Activated T-helper 1 cell treated with Interleukin-2 at 50 U/mL for 16 hours (primary cell): Measurements from ENCODE around the gene PTPN1.
"Not testable (repeated sequence)": the region's sequence is repeated elsewhere in the genome, so short reads cannot be mapped to it uniquely, and the experiment has no call there.

ENCODE experiments used
- DNase-seq: peaks from one replicate; pipeline ENCODE4 v3.0.0-alpha.2; 2020; ENCODE audit warnings: low read depth

Gene PTPN1

DNA sequence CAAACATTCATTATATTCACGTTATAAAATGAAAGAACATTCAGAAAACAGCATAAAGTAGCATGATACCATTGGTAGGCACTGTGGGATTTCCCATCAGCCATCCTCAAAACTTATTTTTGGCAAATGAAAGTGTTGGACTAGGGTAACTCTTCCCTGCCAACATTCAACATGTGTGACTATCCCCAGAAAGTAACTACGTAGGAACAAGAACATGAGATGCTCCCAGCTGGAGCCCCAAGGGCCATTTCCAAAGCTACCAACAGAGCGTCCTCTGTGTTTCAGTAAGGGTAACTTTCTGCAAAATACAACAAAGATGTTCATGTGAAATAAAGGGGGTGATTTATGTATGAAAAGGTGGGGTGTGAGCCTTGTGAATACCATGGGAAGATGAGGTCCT is 28.4 kb upstream of the PTPN1 start:
- DNase-seq: no peak

DNA sequence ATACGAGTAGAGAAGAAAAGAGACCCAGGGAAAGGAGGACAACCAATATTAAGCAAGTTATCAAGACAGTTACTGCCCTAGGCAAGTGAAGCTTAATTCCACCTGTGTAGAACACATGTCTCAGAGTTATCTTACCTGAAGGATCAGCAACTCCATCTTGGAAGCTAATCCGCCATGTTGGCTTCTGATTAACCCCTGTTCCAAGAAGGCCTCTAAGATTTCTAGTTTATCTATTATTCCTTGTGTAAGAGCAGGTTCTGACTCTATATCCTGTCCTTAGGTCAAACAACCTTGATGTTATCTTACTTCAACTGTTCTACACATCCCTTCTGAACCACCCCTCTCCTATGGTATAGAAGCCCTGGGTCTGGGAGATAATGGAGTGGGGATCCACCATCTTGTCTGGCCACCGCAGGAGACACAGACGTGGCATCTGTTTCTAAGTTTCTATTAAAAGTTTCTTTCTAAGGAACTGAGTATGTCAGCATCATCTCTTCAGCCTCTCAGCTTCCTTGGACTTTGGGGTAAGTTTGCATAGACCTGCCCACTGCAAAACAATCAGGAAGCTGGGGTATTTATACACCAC is 27.7 kb upstream of the PTPN1 start:
- DNase-seq: no peak

DNA sequence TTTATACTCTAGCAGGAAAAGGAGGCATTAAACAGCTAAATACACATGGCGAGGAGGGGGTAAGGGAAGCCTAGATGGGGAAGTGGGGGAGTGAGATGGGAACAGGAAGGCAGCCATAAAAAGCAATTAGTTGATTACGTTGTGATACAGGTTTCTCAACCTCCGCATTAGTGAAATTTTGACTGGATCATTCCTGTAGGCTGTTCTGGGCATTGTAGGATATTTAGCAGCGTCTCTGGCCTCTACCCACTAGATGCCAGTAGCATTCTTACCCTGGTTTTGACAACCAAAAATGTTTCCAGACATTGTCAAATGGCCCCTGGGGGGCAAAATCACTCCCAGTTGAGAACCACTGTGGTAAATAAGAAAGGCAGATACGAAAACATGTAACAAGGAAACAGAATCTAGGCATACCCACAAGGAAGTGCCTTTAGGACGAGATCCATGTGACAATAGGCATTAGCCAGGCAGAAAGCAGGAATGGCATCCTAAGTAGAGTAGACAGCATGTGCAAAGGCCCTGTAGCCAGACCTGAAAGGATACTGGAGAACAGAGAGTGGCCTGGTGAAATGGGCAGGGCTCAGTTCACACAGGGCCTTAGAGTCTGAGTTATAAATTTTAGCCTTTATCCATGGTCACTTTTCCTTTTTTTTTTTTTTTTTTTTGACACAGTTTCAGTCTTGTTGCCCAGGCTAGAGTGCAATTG is 25.8 kb upstream of the PTPN1 start:
- DNase-seq: no peak

DNA sequence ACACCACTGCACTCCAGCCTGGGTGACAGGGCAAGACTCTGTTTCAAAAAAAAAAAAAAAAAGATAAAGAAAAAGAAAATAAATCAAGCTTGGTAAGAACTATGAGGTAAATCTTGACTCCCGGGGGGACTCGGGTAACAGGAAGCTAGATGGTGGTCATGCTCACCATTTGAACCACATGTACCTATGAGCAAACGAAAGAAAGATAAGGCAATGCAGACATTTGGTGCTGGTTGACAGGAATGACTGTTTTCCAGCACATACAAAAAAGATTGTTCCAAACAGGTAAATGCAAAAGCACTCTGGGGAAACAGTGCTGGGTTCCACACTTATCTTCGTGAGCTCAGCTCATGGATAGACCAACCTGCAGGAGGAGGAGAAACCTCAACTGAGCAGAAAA is 22.8 kb upstream of the PTPN1 start:
- no peak for DNase-seq

DNA sequence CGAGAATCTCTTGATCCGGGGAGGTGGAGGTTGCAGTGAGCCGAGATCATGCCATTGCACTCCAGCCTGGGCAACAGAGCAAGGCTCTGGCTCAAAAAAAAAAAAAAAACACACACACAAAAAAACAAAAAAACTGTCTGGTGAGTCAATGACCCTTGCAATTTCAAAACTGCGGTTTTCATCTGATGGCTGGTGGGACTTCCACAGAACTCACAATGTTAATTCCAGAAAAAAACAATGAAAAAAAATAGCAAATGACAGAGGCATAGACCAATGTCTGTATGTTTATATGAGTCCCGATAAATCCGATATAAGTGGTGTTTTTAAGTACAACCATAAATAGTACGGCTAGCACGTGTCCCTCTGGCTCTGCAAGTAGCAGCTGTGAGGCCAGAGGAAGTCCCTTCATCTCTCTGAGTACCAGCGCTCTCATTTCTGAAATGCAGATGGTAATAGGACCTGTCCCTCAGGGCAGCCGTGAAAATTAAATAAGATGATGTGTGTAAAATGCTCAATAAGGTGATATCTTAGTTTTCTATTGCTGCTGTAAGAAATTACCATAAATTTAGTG is 21.9 kb upstream of the PTPN1 start:
- DNase-seq: no peak

DNA sequence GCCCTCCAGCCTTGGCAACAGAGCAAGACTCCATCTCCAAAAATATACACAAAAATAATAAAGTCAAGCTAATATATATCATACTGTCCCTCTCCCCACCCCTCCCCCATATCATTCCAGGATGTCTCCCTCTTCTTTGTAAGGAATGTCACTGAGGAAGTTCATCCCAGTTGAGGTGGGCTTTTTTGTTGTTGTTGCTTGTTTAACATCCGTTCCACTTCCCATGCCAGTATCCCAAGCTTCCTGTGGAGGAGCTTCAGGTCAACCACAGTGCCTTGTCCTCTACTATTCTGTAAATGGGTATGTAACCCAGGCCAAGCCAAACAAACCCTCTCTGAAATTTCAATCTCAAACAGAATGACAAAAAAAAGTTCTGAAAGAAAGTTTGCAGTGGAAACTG is 19.0 kb upstream of the PTPN1 start:
- no peak for DNase-seq

DNA sequence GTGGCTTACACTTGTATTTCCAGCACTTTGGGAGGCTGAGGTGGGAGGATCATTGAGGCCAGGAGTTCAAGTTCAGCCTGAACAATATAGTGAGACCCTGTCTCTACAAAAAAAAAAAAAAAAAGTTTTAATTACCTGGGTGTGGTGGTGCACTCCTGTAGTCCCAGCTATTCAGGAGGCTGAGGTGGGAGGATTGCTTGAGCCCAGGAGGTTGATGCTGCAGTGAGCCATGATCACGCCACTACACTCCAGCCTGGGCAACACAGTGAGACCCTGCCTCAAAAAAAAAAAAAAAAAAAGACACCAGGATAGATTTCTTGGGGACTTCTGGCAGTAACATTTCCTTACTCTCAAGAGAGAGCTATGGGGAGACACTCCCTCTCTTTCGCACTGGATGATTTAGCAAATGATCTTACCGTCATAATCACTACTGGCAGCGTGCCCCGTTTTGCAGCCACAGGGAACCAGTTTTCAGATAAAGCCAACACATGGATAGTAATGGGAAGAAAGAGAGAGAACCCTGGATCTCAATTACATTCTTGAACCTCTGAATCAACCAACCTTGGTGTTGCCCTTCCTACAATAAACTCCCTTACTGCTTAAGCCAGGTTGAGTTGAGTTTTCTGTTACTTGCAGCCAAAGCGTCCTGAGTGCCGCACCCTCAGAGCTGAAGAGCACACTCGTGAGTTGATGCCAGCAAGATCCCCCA is 18.1 kb upstream of the PTPN1 start:
- no peak for DNase-seq

DNA sequence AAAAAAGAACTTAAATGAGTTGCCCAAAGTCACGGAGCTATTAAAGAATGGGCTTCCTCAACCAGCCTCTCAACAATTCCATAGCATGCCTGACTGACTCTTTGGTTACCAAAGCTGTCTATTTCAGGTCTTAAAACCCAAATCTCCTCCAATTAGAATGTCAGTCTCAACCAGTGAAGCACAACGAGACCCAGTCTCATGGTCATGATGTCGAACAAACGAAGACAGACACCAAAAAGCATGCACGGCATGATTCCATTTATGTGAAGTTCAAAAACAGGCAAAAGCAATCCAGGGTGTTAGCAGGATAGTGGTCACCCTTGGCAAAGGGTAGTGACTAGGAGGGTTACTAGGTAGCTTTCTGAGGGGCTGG is 16.3 kb upstream of the PTPN1 start:
- no peak for DNase-seq

DNA sequence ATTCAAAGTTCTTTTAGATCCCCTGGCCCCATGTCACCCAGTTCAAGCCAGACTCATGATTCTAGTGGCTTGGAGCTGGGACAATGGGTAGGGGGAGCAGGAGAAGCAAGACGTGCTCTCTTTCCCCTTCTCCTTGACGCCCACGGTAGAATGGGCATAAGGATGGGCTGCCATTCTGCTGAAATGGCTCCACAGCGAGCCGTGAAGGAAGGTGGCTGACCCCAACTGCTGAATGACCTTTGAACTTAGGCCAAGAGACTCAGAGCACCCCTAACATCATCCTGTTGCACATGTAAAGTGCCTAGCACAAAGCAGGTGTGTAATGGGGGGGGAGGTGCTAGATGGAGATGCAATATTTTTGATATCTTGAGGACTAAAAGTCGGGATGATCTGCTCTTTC is 15.8 kb upstream of the PTPN1 start:
- no peak for DNase-seq

DNA sequence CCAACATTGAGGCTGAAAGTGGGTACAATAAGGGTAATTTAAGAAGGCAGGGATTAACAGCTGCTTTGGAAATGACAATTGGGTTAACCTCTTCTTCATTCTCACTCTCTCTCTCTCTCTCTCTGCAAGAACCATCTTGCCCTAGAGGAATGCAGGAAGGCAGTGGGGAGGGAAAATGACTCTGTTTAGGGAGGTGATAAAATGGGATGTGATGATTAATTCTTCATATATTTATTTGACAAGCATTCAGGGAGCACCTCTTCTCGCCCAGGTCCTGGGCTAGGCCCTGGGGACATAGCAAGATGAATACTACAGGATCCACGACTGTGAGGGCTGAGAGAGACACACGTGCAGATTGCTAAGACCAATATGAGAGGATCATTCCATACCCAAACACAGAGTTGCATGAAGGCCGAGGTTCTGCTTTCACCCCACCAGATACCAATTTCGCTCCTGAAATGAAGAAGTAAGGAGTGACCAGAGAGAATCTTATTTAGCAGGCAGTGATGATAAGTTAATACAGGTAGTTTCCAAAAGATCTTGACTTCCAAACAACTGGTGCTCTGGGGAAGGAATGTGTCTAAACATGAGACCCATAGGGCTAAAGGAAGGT is 13.3 kb upstream of the PTPN1 start:
- no peak for DNase-seq

DNA sequence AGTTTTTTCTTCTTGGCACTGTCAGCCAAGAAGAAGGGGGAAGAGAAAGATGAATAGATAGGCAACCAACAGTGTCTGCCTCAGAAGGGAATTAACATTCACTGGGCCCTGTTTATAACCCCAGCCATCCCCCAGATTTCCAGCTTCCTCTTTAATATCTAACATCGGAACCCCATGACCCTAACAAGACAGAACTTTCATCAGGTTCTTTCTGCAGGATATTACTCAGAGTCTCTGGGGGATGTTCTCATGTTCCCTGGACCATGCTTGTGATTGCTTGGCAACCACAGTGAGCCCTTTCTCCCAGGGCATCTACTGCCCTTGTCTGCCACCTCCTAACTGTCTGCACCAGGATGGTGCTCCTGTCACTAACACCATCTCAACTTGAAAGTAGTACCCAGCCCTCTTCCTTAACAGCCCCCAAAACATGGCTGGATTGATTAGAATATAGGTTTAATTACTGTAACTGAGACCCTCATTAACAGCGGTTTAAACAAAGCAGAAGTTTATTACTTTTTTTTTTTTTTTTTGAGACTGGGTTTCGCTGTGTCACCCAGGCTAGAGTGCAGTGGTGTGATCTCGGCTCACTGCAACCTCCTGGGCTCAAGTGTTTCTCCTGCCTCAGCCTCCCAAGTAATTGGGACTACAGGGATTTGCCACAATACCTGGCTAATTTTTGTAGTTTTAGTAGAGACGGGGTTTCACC is 12.0 kb upstream of the PTPN1 start:
- DNase-seq: no peak

DNA sequence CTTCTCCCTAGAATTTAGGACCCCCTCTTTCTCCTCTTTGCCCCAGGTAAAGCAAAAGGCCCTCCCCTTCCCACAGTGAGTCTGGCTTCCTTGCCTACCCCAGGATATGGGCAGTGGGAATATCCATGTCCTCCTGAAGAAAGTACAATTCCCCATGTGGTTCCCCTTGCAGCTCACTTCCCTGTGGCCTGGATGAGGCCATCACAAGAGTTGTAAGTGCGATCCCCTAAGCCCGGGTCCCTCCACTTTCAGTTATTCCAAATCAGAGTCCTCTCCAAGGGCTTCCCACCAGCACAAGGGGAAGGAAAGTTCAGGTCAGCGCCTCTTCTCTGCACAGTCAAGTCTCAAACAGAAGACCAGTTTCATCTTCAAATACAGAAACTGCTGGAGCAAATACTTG is 10.2 kb upstream of the PTPN1 start:
- DNase-seq: no peak

DNA sequence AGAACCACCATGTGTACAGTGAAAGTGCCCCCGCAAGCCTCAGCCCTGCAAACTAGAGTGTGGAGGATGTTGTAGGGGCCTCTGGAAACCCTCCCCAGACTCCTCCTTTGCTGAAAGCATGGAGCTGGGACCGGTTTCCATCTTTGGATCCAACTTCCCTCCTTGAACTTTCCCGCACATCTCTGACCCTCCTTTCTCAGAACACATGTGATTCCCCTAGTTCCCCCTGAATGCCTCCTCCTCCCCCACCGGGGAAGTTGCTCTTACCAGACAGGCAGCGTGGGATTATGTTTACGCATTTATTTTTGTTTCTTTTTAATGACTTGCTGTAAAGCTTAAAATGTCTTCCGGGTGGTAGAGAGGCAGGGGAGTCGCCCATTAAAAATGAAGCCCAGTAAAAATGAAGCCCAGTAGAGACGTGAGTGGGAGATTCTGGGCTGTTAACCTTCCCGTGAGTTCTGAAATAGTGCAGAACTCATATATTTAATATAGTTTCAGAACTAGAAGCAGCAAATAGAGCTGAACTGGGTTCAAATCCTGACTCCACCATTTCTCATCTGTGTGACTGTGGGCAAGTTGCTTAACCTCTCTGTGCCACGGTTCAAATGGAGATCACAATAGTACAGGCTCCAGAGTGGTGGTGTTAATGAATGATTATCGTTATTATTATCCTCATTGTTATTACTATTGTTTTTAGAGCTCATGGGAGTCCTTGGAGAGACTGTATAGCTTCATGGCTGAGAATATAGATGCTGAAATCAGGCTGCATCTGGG is 8.0 kb upstream of the PTPN1 start:
- no peak for DNase-seq

DNA sequence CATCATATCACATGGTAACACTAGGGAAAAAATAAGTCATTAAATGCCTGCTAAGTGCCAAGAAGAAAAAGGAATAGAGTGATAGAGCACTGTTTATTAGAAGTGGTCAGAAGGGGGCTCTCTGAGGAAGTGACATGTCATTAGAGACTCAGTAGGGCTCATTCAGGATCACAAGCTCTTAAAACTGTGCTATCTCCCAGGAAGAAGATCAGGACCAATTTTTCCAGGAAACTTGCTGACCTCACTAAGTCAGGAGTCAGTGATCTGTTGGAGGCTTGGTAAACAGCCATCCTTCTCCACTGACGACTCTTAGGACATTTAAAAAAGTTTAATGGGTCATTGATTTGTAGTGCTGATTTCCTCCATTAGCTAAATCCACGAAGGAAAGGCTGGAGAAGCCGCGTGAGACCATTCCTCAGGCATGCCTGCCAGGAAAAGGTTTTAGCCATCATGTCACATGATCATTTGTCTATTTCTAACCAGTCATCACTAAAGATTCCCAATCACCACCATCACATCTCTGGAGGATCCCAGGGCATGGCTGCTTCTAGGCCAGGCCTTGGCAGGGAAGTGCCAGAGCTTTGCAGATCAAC is 5.9 kb upstream of the PTPN1 start:
- DNase-seq: no peak

DNA sequence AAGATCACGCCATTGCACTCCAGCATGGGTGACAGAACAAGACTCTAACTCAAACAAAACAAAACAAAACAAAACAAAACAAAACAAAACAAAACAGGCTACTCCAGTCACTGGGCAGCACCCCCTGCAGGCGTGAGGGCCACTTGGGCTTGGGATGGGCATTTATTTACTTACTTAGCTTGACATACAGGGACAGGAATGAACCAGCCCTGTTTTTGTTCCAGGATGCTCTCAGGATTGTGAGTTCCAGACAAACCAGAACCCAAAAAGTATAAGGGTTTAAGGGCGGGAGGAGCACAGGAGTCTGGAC is 4.0 kb upstream of the PTPN1 start:
- DNase-seq: no peak

DNA sequence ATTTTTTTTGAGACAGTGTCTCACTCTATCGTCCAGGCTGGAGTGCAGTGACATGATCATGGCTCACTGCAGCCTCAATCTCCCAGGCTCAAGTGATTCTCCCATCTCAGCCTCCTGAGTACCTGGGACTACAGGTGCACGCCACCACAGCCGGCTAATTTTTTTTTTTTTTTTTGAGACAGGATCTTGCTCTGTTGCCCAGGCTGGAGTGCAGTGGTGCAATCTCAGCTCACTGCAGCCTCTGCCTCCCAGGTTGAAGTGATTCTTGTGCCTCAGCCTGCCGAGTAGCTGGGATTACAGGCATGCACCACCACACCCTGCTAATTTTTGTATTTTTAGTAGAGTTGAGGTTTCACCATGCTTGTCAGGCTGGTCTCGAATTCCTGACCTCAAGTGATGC is 2.4 kb upstream of the PTPN1 start:
- not testable (repeated sequence) for DNase-seq

DNA sequence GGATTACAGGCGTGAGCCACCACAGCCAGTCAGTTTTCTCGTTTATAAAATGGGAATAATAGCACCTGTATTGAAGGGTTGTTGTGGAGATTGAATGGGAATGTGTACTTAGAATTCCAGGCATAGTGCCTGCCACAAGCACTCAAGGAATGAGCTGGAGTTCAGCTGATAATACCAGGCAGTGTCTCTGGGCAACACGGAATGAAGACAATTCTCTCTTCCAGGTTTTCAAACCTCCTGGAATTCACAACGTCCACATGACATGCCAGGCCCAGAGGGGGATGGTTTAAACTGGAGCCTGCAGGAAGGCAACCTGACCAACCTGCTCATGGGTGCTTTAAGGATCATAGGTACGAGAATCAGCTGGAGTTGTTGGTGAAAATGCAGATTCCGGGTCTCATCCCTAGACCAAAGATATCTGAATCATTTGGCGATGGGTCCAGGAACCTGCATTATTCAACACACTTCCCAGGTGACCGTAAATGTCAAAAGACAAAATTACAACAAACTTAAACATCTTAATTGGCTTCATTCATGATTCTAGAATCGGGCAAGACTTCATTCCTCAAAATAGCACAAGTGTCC is 1.9 kb upstream of the PTPN1 start:
- no peak for DNase-seq

DNA sequence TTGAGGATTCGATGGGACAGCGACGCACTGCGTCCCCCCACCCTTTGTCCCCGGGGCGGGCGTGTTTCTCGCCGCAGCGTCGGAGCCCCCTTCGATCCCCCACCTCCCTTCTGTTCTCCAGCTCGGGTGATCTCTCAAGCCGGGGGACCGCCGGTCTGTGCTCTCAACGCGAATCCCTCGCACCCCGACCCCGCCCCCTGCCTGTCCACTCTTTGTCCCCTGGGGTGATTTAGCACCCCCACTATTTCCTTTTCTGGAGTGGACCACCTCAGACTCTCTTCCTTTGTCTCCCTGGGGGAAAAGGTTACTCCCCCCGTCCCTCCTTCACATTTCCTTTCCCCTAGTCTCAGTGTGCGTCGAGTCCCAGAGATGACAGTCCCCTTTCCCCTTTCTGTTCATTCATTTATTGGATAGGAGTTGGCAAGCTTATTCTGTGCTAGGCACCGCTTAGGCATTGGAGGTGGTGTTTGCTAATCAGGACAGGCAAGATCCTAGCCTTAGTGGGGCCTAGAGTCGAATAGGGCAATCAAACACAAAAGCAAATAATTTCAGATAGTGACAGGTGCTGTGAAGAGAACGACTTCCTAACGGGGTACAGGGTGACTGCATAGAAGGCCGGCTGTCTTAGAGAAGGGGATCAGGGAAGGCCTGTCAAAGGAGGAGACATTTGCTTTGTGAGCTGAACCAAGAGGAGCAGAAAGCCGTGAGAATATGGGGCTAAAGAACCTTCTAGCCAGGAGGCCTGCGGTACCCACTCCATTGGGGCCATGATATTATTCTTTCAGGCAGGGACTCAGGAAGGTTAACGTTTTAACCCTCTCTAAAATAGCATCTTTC is 741 bp downstream of the PTPN1 start:
- DNase-seq: no peak

DNA sequence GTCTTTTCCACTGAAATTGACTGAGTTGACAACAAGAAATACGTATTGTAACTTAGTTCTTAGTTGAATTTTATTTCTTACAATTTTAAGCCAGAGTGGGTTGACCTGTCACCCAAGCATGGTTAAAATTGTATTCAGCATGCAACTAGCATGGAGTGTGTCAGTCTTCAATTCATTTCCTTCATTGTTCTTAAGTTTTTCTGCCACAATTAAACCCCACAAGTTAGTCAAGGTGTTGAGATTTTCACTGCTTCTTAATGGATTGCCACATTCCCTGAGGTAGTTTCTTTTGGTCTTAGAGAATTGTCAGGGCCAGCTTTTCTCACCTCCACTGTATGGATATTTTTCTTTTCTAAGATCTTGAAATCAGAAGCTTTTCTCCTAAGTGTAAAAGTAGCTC is 2.1 kb downstream of the PTPN1 start:
- no peak for DNase-seq
